Endodermal cell (in vitro differentiated cells): ENCODE results near the gene MGAT5. TPM values are rescaled to one million over a fixed set of nuclear protein-coding genes. Genes with fewer than 3 reads are reported as not detected.

Source experiments
- DNase-seq: peaks from one replicate; pipeline ENCODE4 v3.0.0-alpha.2; 2017
- H3K27ac ChIP-seq: 2 replicates; pipeline ENCODE4 v1.5.1; 2013; ENCODE audit warnings: mild to moderate bottlenecking, low read depth, low read length, moderate library complexity
- H3K27me3 ChIP-seq: 2 replicates; pipeline ENCODE4 v1.6.1; 2013; ENCODE audit warnings: mild to moderate bottlenecking, low read length, moderate library complexity; ENCODE audit not compliant: insufficient read depth, control insufficient read depth, poor library complexity, severe bottlenecking
- H3K36me3 ChIP-seq: 2 replicates; pipeline ENCODE4 v1.7.0; 2013; ENCODE audit warnings: mild to moderate bottlenecking, low read length, moderate library complexity; ENCODE audit not compliant: control insufficient read depth, insufficient read depth
- H3K4me1 ChIP-seq: one replicate; pipeline ENCODE4 v1.7.0; 2013; ENCODE audit warnings: low read length; ENCODE audit not compliant: control insufficient read depth, insufficient read depth
- H3K4me3 ChIP-seq: 2 replicates; pipeline ENCODE4 v1.5.1; 2013; ENCODE audit warnings: mild to moderate bottlenecking, low read length, moderate library complexity
- H3K9ac ChIP-seq: 2 replicates; pipeline ENCODE4 v1.6.1; 2013; ENCODE audit warnings: mild to moderate bottlenecking, low read length, moderate library complexity; ENCODE audit not compliant: poor library complexity, severe bottlenecking; ENCODE audit errors: extremely low read depth
- H3K9me3 ChIP-seq: 2 replicates; pipeline ENCODE4 v1.6.1; 2013; ENCODE audit warnings: mild to moderate bottlenecking, low read length, moderate library complexity; ENCODE audit not compliant: control insufficient read depth
- H3K27ac Mint-ChIP-seq: 2 replicates; pipeline ENCODE4 v1.8.0; 2020; ENCODE audit warnings: mixed read lengths
- H3K27me3 Mint-ChIP-seq: 2 replicates; pipeline ENCODE4 v1.8.0; 2021; ENCODE audit warnings: mild to moderate bottlenecking, mixed read lengths; ENCODE audit not compliant: insufficient read depth
- H3K36me3 Mint-ChIP-seq: 2 replicates; pipeline ENCODE4 v1.8.0; 2020; ENCODE audit warnings: low read depth, mixed read lengths
- H3K4me1 Mint-ChIP-seq: 2 replicates; pipeline ENCODE4 v1.8.0; 2020; ENCODE audit warnings: mixed read lengths
- H3K4me3 Mint-ChIP-seq: 2 replicates; pipeline ENCODE4 v1.8.0; 2020; ENCODE audit warnings: mild to moderate bottlenecking, moderate library complexity, mixed read lengths
- H3K9me3 Mint-ChIP-seq: 2 replicates; pipeline ENCODE4 v1.8.0; 2020; ENCODE audit warnings: mild to moderate bottlenecking, mixed read lengths
- CTCF ChIP-seq: fragments of 200-600 bp; sonication (generic); conservative IDR thresholded peaks from 2 replicates; pipeline ENCODE4 v1.5.0; 2021; ENCODE audit warnings: antibody characterized with exemption, mild to moderate bottlenecking
- WGBS, 2 experiments: methylation state at CpG; one replicate each; pipeline versions ENCODE4 v1.1.5 to v1.1.7; 2013; ENCODE audit warnings: missing lambda C conversion rate in 2 of 2, mixed read lengths in 1 of 2; ENCODE audit not compliant: insufficient coverage in 1 of 2, insufficient read length in 1 of 2; 5-methylcytosine and 5-hydroxymethylcytosine counted together
- total RNA-seq, 2 donors: library from RNA; stranded (reverse); fragmentation: NEBNext Ultra II Directional in 1 of 2; extraction: Animal tissue kit (Norgen Biotek cat#: 25700) in 1 of 2; gene quantifications; 2 replicates in 1 of 2; 3 replicates in 1 of 2; pipeline ENCODE4 v1.2.1, GENCODE V29; 2021

The MGAT5 gene
- total RNA-seq, 2 donors from 2014 or later: 57.2 to 78.4 TPM

DNA sequence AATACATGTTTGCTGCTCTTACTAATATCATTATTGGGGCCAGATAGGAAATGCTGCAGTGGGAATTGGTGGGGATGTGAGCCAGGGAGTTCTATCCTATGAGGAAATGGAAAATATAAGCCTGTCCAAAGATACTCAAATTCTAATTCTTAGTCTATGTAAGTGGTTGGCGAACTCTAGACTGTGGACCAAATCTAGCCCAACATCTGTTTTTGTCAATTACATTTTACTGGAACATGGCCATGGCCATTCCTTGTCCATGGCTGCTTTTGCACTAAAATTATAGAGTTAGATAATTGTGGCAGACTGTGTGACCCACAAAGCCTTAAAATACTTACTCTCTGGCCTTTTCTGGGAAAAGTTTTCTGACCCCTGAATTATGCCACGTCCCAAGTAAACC lies 113.3 kb downstream of the MGAT5 start:
- TF ChIP-seq CTCF: no peak
- H3K9me3 Mint-ChIP-seq: no peaks in the 10 kb centered on the region

GRCh38 chr2:134368009-134368817 lies 114.3 kb downstream of the MGAT5 start:
- Histone ChIP-seq H3K27me3 (no peaks in the 10 kb centered on the region), H3K4me3 (no peak overlapping the region), H3K9me3 (no peaks in the 10 kb centered on the region), H3K36me3 (no peaks in the 10 kb centered on the region), H3K4me1 (no peaks in the 10 kb centered on the region), H3K9ac (no peak overlapping the region), H3K27ac (no peak overlapping the region)
- no peak overlapping the region for H3K4me3 Mint-ChIP-seq
- H3K27ac Mint-ChIP-seq: no peak overlapping the region
- H3K36me3 Mint-ChIP-seq: peaks cover 5% of the 10 kb centered on the region
- H3K9me3 Mint-ChIP-seq: no peaks in the 10 kb centered on the region
- WGBS, 2 experiments: 89 to 95% methylated on average over 6 of the region's 6 CpGs
- DNase-seq: no peak
- no peak for TF ChIP-seq CTCF
- H3K4me1 Mint-ChIP-seq: no peaks in the 10 kb centered on the region
- H3K27me3 Mint-ChIP-seq: no peaks in the 10 kb centered on the region

More for the DNA sequence above, 113.3 kb downstream of the MGAT5 start:
- H3K4me1 Mint-ChIP-seq: no peaks in the 10 kb centered on the region
- H3K4me3 Mint-ChIP-seq: no peak overlapping the region
- no peak overlapping the region for H3K9ac ChIP-seq
- no peak overlapping the region for H3K4me3 ChIP-seq
- WGBS, 2 experiments: 88 to 95% methylated on average over 1 to 2 of the region's 2 CpGs
- no peak for DNase-seq
- H3K27me3 Mint-ChIP-seq: no peaks in the 10 kb centered on the region
- no peak overlapping the region for H3K27ac ChIP-seq
- no peaks in the 10 kb centered on the region for H3K36me3 ChIP-seq
- H3K27me3 ChIP-seq: no peaks in the 10 kb centered on the region
- H3K36me3 Mint-ChIP-seq: peaks cover 13% of the 10 kb centered on the region
- H3K4me1 ChIP-seq: no peaks in the 10 kb centered on the region
- H3K27ac Mint-ChIP-seq: no peak overlapping the region
- H3K9me3 ChIP-seq: no peaks in the 10 kb centered on the region

GRCh38 chr2:134369220-134369902 lies 115.5 kb downstream of the MGAT5 start:
- no peaks in the 10 kb centered on the region for H3K27me3 ChIP-seq
- no peaks in the 10 kb centered on the region for H3K9me3 ChIP-seq
- no peak for DNase-seq
- H3K4me1 Mint-ChIP-seq: no peaks in the 10 kb centered on the region
- no peak overlapping the region for H3K4me3 ChIP-seq
- peaks cover 4% of the 10 kb centered on the region for H3K36me3 Mint-ChIP-seq
- H3K27me3 Mint-ChIP-seq: no peaks in the 10 kb centered on the region
- no peak overlapping the region for H3K4me3 Mint-ChIP-seq
- no peaks in the 10 kb centered on the region for H3K4me1 ChIP-seq
- 96% methylated on average over 1 of the region's 1 CpG; no CpG with 5 or more reads in 1 of the 2 experiments for WGBS, 2 experiments
- H3K27ac Mint-ChIP-seq: no peak overlapping the region
- TF ChIP-seq CTCF: no peak
- no peaks in the 10 kb centered on the region for H3K9me3 Mint-ChIP-seq
- H3K9ac ChIP-seq: no peak overlapping the region
- H3K36me3 ChIP-seq: no peaks in the 10 kb centered on the region
- no peak overlapping the region for H3K27ac ChIP-seq
